GM19468 (cell line): ENCODE measurements around the gene TUBGCP4.

Experiments used
- ATAC-seq: cut with Tn5 transposase; IDR thresholded peaks from one replicate; pipeline ENCODE4 v1.9.1; 2021; ENCODE audit warnings: mild to moderate bottlenecking, moderate library complexity, moderate number of reproducible peaks; ENCODE audit not compliant: unreplicated experiment; ENCODE audit errors: extremely low read depth

TUBGCP4 gene

GRCh38 chr15:43449981-43450380, 79.1 kb downstream of the TUBGCP4 start:
- ATAC-seq: no peak
